Kidney (tissue), 14 donors: ENCODE measurements around the gene ZAR1. TPM values are rescaled to one million over a fixed set of nuclear protein-coding genes. Genes with fewer than 3 reads are reported as not detected.

ENCODE experiments used
- DNase-seq, 5 donors: peaks; one replicate each; pipeline ENCODE4 v3.0.0-alpha.2; 2013 to 2020
- FAIRE-seq: peaks from 2 replicates; lab custom pipeline; 2012; peaks lifted over from hg19 to GRCh38; lab: Jason Lieb, UNC
- H3K27ac ChIP-seq, 2 donors: one replicate each; pipeline ENCODE4 v1.7.0; 2013; ENCODE audit warnings: low read depth in 2 of 2, low read length in 2 of 2, inconsistent platforms in 1 of 2
- H3K27me3 ChIP-seq: one replicate; pipeline ENCODE4 v1.7.1; 2013; ENCODE audit warnings: low read length, inconsistent platforms; ENCODE audit not compliant: control insufficient read depth, insufficient read depth
- H3K36me3 ChIP-seq, 3 donors: one replicate each; pipeline versions ENCODE4 v1.7.0 to v1.7.1; 2013; ENCODE audit warnings: low read length in 3 of 3, control low read depth in 1 of 3, inconsistent platforms in 1 of 3; ENCODE audit not compliant: insufficient read depth in 3 of 3, control insufficient read depth in 2 of 3
- H3K4me1 ChIP-seq, 3 donors: one replicate each; pipeline versions ENCODE4 v1.7.0 to v1.7.1; 2013; ENCODE audit warnings: low read length in 3 of 3, inconsistent platforms in 1 of 3, low read depth in 1 of 3; ENCODE audit not compliant: control insufficient read depth in 2 of 3, insufficient read depth in 2 of 3
- H3K4me3 ChIP-seq, 3 donors: one replicate each; pipeline versions ENCODE4 v1.7.0 to v1.8.1; 2013; ENCODE audit warnings: low read length in 3 of 3, control low read depth in 1 of 3, inconsistent platforms in 1 of 3
- H3K9ac ChIP-seq, 3 donors: one replicate each; pipeline versions ENCODE4 v1.7.0 to v1.7.1; 2013; ENCODE audit warnings: low read length in 3 of 3, control low read depth in 1 of 3, inconsistent platforms in 1 of 3
- H3K9me3 ChIP-seq, 3 donors: one replicate each; pipeline versions ENCODE4 v1.7.0 to v1.7.1; 2013; ENCODE audit warnings: low read length in 3 of 3, control low read depth in 1 of 3, inconsistent platforms in 1 of 3; ENCODE audit not compliant: control insufficient read depth in 2 of 3, insufficient read depth in 1 of 3
- CTCF ChIP-seq: IDR thresholded peaks from 3 replicates; pipeline ENCODE4 v1.5.1; 2012; ENCODE audit warnings: mild to moderate bottlenecking, moderate library complexity, borderline replicate concordance; ENCODE audit not compliant: insufficient read depth; ENCODE audit errors: extremely low read depth
- intact Hi-C: fragments of 100-400 bp; cut with DNase I; formaldehyde crosslinking; loops from one replicate; pipeline ENCODE4 v1.11.1; 2022
- polyA plus RNA-seq: library from polyadenylated mRNA; stranded (reverse); fragments of 350-450 nt; fragmentation: Illumina TruSeq; extraction: RNeasy Lipid Tissue Mini Kit (QIAGEN cat#74804); gene quantifications from one replicate; pipeline ENCODE4 v1.2.3, GENCODE V29; 2014; ENCODE audit warnings: low read depth, low replicate concordance; ENCODE audit not compliant: insufficient read depth
- total RNA-seq: library from RNA; stranded (reverse); fragmentation: NEBNext Ultra II Directional; extraction: Animal tissue kit (Norgen Biotek cat#: 25700); gene quantifications from one replicate; pipeline ENCODE4 v1.2.1, GENCODE V29; 2021
- donor health status: control.
- donor health status: control.
- donor health status: control.
- donor health status: control.
- donor health status: control.
- donor health status: DM: yes; HTN: yes; CAD: no.
- donor health status: Normal renal cell carcinoma (clear cell type).

Gene ZAR1
- total and polyA plus RNA-seq, 2 donors from 2014 or later, result not detected

GRCh38 chr4:48483006-48483776 lies 6.9 kb upstream of the ZAR1 start, which contains the start of gene SLC10A4:
Gene SLC10A4, plus strand, starts transcription at chr4:48483343. Its CDS starts 219 bp downstream, at chr4:48483562.
- no peak for TF ChIP-seq CTCF
- DNase-seq (peak in 3 of 5 donors; percentile 35 to 78 (median 39)), FAIRE-seq (no peak)
- Histone ChIP-seq H3K27me3 (peaks cover 37% of the 10 kb centered on the region), H3K36me3 (no peaks in the 10 kb centered on the region), H3K9ac (no peak within 1 kb of the TSS), H3K4me3 (no peak within 1 kb of the TSS), H3K27ac (no peak within 1 kb of the TSS), H3K4me1 (peaks cover 0 to 5% (median 0%) of the 10 kb centered on the region in 3 donors), H3K9me3 (no peaks in the 10 kb centered on the region)
- intact Hi-C loops, result no loop called here

GRCh38 chr4:48483777-48484493 lies 6.1 kb upstream of the ZAR1 start:
- H3K9ac ChIP-seq, result no peak overlapping the region
- peaks cover 42% of the 10 kb centered on the region for H3K27me3 ChIP-seq
- DNase-seq, result peak in 3 of 5 donors; percentile 20 to 54 (median 22)
- intact Hi-C loops, result no loop called here
- no peak for TF ChIP-seq CTCF
- H3K27ac ChIP-seq, result no peak overlapping the region
- no peaks in the 10 kb centered on the region for H3K36me3 ChIP-seq
- H3K9me3 ChIP-seq, result no peaks in the 10 kb centered on the region
- FAIRE-seq, result no peak
- H3K4me1 ChIP-seq, result peaks cover 0 to 5% (median 0%) of the 10 kb centered on the region in 3 donors
- no peak overlapping the region for H3K4me3 ChIP-seq

- Histone ChIP-seq H3K4me3 (no peak overlapping the region), H3K27ac (no peak overlapping the region), H3K9me3 (no peaks in the 10 kb centered on the region), H3K9ac (no peak overlapping the region), H3K4me1 (peaks cover 0 to 5% (median 0%) of the 10 kb centered on the region in 3 donors), H3K27me3 (peaks cover 49% of the 10 kb centered on the region), H3K36me3 (no peaks in the 10 kb centered on the region)
- DNase-seq (peak in 1 of 5 donors; percentile 11), FAIRE-seq (no peak)
- TF ChIP-seq CTCF, result no peak
- intact Hi-C loops, result no loop called here
Observed at GRCh38 chr4:48484494-48485168, 5.4 kb upstream of the ZAR1 start.
